Spleen (tissue), 7 donors: ENCODE results near the gene MED13L.

Experiments used
- CTCF ChIP-seq, 11 experiments: fragments of 200-600 bp in 7 of 11; fragments of 450-650 bp in 4 of 11; sonication (generic) in 4 of 11; IDR thresholded peaks in 8 of 11; conservative IDR thresholded peaks in 3 of 11; 1 replicate in 7 of 11; 2 replicates in 4 of 11; pipeline versions ENCODE4 v1.4.0 to v1.8.0; 2016 to 2021; ENCODE audit warnings: antibody characterized with exemption in 11 of 11, inconsistent platforms in 4 of 11, mild to moderate bottlenecking in 1 of 11
- POLR2A ChIP-seq, 3 donors: fragments of 450-650 bp; IDR thresholded peaks; one replicate each; pipeline ENCODE4 v1.5.1; 2017; ENCODE audit warnings: antibody characterized with exemption in 3 of 3, mild to moderate bottlenecking in 1 of 3
- donor health status: DM: no; HTN: no; CAD: no; lungs with moderate emphysema.
- donor health status: DM: no; HTN: no; CAD: no.
- donor health status: DM: no; HTN: no; CAD: no.

GRCh38 chr12:116179384-116179783 is 98.1 kb downstream of the MED13L start:
- TF ChIP-seq CTCF (IDR thresholded peaks at IDR 0.05 in 8 of 11, conservative IDR thresholded peaks at IDR 0.05 in 3 of 11) (no peak), POLR2A (IDR thresholded peaks at IDR 0.05) (no peak)
